DND-41 (cell line): ENCODE measurements around the gene HNRNPD.

Source experiments
- ATAC-seq: fragments of 200-7000 bp; cut with Tn5 transposase; 3 replicates; pipeline ENCODE4 v1.9.1; 2021; ENCODE audit warnings: low read depth; ENCODE audit not compliant: insufficient read depth
- DNase-seq: peaks from one replicate; pipeline ENCODE4 v3.0.0-alpha.2; 2020
- H2AFZ ChIP-seq: 2 replicates; pipeline ENCODE4 v1.6.0; 2012; ENCODE audit warnings: low read depth, low read length
- H3K27ac ChIP-seq: 2 replicates; pipeline ENCODE4 v1.5.1; 2012; ENCODE audit warnings: low read length, inconsistent platforms
- H3K27me3 ChIP-seq: fragments of 200-600 bp; sonication (generic); 2 replicates; pipeline ENCODE4 v1.6.0; 2012; ENCODE audit warnings: low read length, mild to moderate bottlenecking, inconsistent platforms; ENCODE audit not compliant: insufficient read depth, poor library complexity
- H3K36me3 ChIP-seq: 2 replicates; pipeline ENCODE4 v1.5.1; 2012; ENCODE audit warnings: low read length, inconsistent platforms; ENCODE audit not compliant: insufficient read depth
- H3K4me1 ChIP-seq: 2 replicates; pipeline ENCODE4 v1.5.1; 2012; ENCODE audit warnings: mild to moderate bottlenecking, low read length; ENCODE audit not compliant: insufficient read depth
- H3K4me2 ChIP-seq: 2 replicates; pipeline ENCODE4 v1.6.0; 2012; ENCODE audit warnings: mild to moderate bottlenecking, moderate library complexity, low read length, inconsistent platforms; ENCODE audit not compliant: insufficient read depth
- H3K4me3 ChIP-seq, 2 experiments: fragments of 200-600 bp in 1 of 2; shearing (Covaris generic) in 1 of 2; 2 replicates each; pipeline ENCODE4 v1.5.1; 2012 to 2016; ENCODE audit warnings: inconsistent platforms in 2 of 2, low read length in 2 of 2, mild to moderate bottlenecking in 2 of 2, low read depth in 1 of 2, moderate library complexity in 1 of 2
- H3K79me2 ChIP-seq: 2 replicates; pipeline ENCODE4 v1.6.0; 2012; ENCODE audit warnings: low read length, inconsistent platforms; ENCODE audit not compliant: insufficient read depth
- H3K9ac ChIP-seq: 2 replicates; pipeline ENCODE4 v1.6.0; 2012; ENCODE audit warnings: low read depth, mild to moderate bottlenecking, inconsistent platforms, low read length, moderate library complexity
- H3K9me3 ChIP-seq: 2 replicates; pipeline ENCODE4 v1.5.1; 2012; ENCODE audit warnings: low read length, moderate library complexity, mild to moderate bottlenecking, inconsistent platforms; ENCODE audit not compliant: insufficient read depth, severe bottlenecking
- H4K20me1 ChIP-seq: 2 replicates; pipeline ENCODE4 v1.6.0; 2012; ENCODE audit warnings: low read length; ENCODE audit not compliant: insufficient read depth
- CTCF ChIP-seq: IDR thresholded peaks from 2 replicates; pipeline ENCODE4 v1.5.1; 2012; ENCODE audit warnings: borderline replicate concordance, low read length, moderate library complexity, mild to moderate bottlenecking; ENCODE audit not compliant: poor library complexity, severe bottlenecking; ENCODE audit errors: extremely low read depth
- EZH2 ChIP-seq: IDR thresholded peaks from 3 replicates; pipeline ENCODE4 v1.6.1; 2012; ENCODE audit warnings: borderline replicate concordance, low read depth, mild to moderate bottlenecking, moderate library complexity, low read length, inconsistent platforms; ENCODE audit not compliant: severe bottlenecking

Gene HNRNPD

GRCh38 chr4:82363896-82364487, 9.8 kb downstream of the HNRNPD start:
- DNase-seq (no peak), ATAC-seq (no peak)
- H3K4me3 ChIP-seq: no peak overlapping the region
- H3K27me3 ChIP-seq: no peaks in the 10 kb centered on the region
- H3K4me2 ChIP-seq: peak overlapping the region; percentile 84
- H4K20me1 ChIP-seq: peaks cover 98% of the 10 kb centered on the region
- H2AFZ ChIP-seq: no peak overlapping the region
- H3K4me1 ChIP-seq: peaks cover 62% of the 10 kb centered on the region
- H3K79me2 ChIP-seq: peaks cover 100% of the 10 kb centered on the region
- no peak overlapping the region; the same call in 1 of the 2 replicates for H3K9ac ChIP-seq
- peaks cover 95% of the 10 kb centered on the region for H3K36me3 ChIP-seq
- H3K27ac ChIP-seq: no peak overlapping the region
- no peaks in the 10 kb centered on the region for H3K9me3 ChIP-seq
- no peak for TF ChIP-seq EZH2
- no peak for TF ChIP-seq CTCF

GRCh38 chr4:82362565-82362964, 11.2 kb downstream of the HNRNPD start:
- peak overlapping the region; percentile 37; the same call in 1 of the 2 replicates for H3K4me2 ChIP-seq
- peaks cover 98% of the 10 kb centered on the region for H4K20me1 ChIP-seq
- H3K79me2 ChIP-seq: peaks cover 100% of the 10 kb centered on the region
- no peaks in the 10 kb centered on the region for H3K9me3 ChIP-seq
- H3K36me3 ChIP-seq: peaks cover 95% of the 10 kb centered on the region
- H3K4me3 ChIP-seq: no peak overlapping the region
- TF ChIP-seq CTCF (no peak), EZH2 (no peak)
- H3K27me3 ChIP-seq: no peaks in the 10 kb centered on the region
- ATAC-seq: no peak
- H3K4me1 ChIP-seq: peaks cover 50% of the 10 kb centered on the region
- no peak overlapping the region for H3K27ac ChIP-seq
- H3K9ac ChIP-seq: no peak overlapping the region
- H2AFZ ChIP-seq: no peak overlapping the region
- no peak for DNase-seq

GRCh38 chr4:82360298-82361177, 13.3 kb downstream of the HNRNPD start:
- Histone ChIP-seq H3K4me1 (peaks cover 34% of the 10 kb centered on the region), H3K36me3 (peaks cover 96% of the 10 kb centered on the region), H3K27ac (no peak overlapping the region), H2AFZ (no peak overlapping the region), H4K20me1 (peaks cover 98% of the 10 kb centered on the region), H3K4me3 (no peak overlapping the region), H3K27me3 (no peaks in the 10 kb centered on the region), H3K4me2 (peak overlapping the region; percentile 8), H3K9me3 (no peaks in the 10 kb centered on the region), H3K9ac (no peak overlapping the region), H3K79me2 (peaks cover 100% of the 10 kb centered on the region)
- peak; percentile 68 for TF ChIP-seq CTCF
- TF ChIP-seq EZH2: no peak
- DNase-seq (no peak), ATAC-seq (peak; percentile 70)
